ENCODE results near the gene MYRF.

- TF ChIP-seq, protein P1, sequence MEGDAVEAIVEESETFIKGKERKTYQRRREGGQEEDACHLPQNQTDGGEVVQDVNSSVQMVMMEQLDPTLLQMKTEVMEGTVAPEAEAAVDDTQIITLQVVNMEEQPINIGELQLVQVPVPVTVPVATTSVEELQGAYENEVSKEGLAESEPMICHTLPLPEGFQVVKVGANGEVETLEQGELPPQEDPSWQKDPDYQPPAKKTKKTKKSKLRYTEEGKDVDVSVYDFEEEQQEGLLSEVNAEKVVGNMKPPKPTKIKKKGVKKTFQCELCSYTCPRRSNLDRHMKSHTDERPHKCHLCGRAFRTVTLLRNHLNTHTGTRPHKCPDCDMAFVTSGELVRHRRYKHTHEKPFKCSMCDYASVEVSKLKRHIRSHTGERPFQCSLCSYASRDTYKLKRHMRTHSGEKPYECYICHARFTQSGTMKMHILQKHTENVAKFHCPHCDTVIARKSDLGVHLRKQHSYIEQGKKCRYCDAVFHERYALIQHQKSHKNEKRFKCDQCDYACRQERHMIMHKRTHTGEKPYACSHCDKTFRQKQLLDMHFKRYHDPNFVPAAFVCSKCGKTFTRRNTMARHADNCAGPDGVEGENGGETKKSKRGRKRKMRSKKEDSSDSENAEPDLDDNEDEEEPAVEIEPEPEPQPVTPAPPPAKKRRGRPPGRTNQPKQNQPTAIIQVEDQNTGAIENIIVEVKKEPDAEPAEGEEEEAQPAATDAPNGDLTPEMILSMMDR (IDR thresholded peaks at IDR 0.05), result peak in 3 of 6 experiments; percentile 58 to 74 (median 60)
- TF ChIP-seq POLR2A (IDR thresholded peaks at IDR 0.05), result no peak
These were observed at the start of gene MYRF for GRCh38 chr11:61752117-61752924.

Measured in thyroid gland (tissue), 4 donors.